Measurements from ENCODE around the gene CLEC12A.

GRCh38 chr12:9935026-9935425, 36.2 kb upstream of the CLEC12A start:
- TF ChIP-seq, protein P1, sequence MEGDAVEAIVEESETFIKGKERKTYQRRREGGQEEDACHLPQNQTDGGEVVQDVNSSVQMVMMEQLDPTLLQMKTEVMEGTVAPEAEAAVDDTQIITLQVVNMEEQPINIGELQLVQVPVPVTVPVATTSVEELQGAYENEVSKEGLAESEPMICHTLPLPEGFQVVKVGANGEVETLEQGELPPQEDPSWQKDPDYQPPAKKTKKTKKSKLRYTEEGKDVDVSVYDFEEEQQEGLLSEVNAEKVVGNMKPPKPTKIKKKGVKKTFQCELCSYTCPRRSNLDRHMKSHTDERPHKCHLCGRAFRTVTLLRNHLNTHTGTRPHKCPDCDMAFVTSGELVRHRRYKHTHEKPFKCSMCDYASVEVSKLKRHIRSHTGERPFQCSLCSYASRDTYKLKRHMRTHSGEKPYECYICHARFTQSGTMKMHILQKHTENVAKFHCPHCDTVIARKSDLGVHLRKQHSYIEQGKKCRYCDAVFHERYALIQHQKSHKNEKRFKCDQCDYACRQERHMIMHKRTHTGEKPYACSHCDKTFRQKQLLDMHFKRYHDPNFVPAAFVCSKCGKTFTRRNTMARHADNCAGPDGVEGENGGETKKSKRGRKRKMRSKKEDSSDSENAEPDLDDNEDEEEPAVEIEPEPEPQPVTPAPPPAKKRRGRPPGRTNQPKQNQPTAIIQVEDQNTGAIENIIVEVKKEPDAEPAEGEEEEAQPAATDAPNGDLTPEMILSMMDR (IDR thresholded peaks at IDR 0.05) = no peak
- TF ChIP-seq POLR2A (IDR thresholded peaks at IDR 0.05) = no peak
